Measurements from ENCODE around the gene GPR162.
A peak's percentile ranks its signal among the peaks of the same experiment; 100 is the strongest.

GPR162 gene

GRCh38 chr12:6790496-6791150, 31.0 kb upstream of the GPR162 start:
- no peak for TF ChIP-seq ZNF70 (CRISPR knock-in tag; IDR thresholded peaks at IDR 0.05)
- ATAC-seq: no peak

DNA sequence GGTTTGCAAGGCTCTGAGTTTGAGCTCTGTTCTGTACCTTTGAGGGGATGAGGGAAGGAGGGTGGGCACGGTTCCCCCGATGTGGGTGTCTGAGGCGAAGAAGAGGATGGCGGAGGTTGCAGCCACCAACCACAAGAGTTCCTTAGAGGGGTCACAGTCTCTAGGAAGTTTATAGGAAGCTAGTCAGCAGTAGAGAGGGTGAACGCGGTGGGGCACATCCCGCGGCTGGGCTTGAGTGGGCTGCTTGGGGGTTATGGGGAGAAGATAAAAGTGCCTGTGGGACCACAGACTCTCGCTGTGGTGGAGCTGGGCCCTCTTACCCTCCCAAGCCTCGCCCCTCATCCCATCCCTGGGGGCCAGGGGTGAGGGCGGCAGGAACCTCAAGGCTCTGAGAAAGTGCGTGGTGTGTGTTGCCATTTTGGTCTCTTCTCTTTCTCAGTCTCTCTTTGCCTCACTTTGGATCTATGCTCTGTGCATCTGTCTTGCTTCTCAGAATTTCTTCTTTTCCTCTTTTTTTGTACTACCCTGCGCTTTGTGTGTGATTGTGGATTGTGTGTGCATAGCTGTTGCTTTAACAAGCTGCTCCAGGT, 29.6 kb upstream of the GPR162 start:
- TF ChIP-seq, protein P1, sequence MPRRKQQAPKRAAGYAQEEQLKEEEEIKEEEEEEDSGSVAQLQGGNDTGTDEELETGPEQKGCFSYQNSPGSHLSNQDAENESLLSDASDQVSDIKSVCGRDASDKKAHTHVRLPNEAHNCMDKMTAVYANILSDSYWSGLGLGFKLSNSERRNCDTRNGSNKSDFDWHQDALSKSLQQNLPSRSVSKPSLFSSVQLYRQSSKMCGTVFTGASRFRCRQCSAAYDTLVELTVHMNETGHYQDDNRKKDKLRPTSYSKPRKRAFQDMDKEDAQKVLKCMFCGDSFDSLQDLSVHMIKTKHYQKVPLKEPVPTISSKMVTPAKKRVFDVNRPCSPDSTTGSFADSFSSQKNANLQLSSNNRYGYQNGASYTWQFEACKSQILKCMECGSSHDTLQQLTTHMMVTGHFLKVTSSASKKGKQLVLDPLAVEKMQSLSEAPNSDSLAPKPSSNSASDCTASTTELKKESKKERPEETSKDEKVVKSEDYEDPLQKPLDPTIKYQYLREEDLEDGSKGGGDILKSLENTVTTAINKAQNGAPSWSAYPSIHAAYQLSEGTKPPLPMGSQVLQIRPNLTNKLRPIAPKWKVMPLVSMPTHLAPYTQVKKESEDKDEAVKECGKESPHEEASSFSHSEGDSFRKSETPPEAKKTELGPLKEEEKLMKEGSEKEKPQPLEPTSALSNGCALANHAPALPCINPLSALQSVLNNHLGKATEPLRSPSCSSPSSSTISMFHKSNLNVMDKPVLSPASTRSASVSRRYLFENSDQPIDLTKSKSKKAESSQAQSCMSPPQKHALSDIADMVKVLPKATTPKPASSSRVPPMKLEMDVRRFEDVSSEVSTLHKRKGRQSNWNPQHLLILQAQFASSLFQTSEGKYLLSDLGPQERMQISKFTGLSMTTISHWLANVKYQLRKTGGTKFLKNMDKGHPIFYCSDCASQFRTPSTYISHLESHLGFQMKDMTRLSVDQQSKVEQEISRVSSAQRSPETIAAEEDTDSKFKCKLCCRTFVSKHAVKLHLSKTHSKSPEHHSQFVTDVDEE (CRISPR knock-in tag; IDR thresholded peaks at IDR 0.05): no peak
- no peak for TF ChIP-seq ARNTL (CRISPR knock-in tag; IDR thresholded peaks at IDR 0.05; ENCODE audit: borderline replicate concordance, low read depth)
- TF ChIP-seq, protein P2, sequence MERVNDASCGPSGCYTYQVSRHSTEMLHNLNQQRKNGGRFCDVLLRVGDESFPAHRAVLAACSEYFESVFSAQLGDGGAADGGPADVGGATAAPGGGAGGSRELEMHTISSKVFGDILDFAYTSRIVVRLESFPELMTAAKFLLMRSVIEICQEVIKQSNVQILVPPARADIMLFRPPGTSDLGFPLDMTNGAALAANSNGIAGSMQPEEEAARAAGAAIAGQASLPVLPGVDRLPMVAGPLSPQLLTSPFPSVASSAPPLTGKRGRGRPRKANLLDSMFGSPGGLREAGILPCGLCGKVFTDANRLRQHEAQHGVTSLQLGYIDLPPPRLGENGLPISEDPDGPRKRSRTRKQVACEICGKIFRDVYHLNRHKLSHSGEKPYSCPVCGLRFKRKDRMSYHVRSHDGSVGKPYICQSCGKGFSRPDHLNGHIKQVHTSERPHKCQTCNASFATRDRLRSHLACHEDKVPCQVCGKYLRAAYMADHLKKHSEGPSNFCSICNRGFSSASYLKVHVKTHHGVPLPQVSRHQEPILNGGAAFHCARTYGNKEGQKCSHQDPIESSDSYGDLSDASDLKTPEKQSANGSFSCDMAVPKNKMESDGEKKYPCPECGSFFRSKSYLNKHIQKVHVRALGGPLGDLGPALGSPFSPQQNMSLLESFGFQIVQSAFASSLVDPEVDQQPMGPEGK (CRISPR knock-in tag; IDR thresholded peaks at IDR 0.05; ENCODE audit: borderline replicate concordance): no peak
- no peak for TF ChIP-seq ZC3H10 (CRISPR knock-in tag; IDR thresholded peaks at IDR 0.05)
- TF ChIP-seq TOX (CRISPR knock-in tag; IDR thresholded peaks at IDR 0.05; ENCODE audit: borderline replicate concordance): no peak
- TF ChIP-seq RARB (CRISPR knock-in tag; IDR thresholded peaks at IDR 0.05): no peak
- TF ChIP-seq ESRRG (CRISPR knock-in tag; IDR thresholded peaks at IDR 0.05): no peak
- no peak for TF ChIP-seq SNAI2 (CRISPR knock-in tag; IDR thresholded peaks at IDR 0.05)
- no peak for TF ChIP-seq ZNF70 (CRISPR knock-in tag; IDR thresholded peaks at IDR 0.05)
- no peak for ATAC-seq

- TF ChIP-seq BACH2 (CRISPR knock-in tag; IDR thresholded peaks at IDR 0.05; ENCODE audit: borderline replicate concordance) (no peak), CSDC2 (CRISPR knock-in tag; IDR thresholded peaks at IDR 0.05) (no peak), CREB5 (CRISPR knock-in tag; IDR thresholded peaks at IDR 0.05; ENCODE audit: low read depth) (no peak), ZNF8 (CRISPR knock-in tag; IDR thresholded peaks at IDR 0.05) (no peak), ZNF70 (CRISPR knock-in tag; IDR thresholded peaks at IDR 0.05) (no peak), TOX (CRISPR knock-in tag; IDR thresholded peaks at IDR 0.05; ENCODE audit: borderline replicate concordance) (no peak), PPARA (CRISPR knock-in tag; IDR thresholded peaks at IDR 0.05; ENCODE audit: borderline replicate concordance) (no peak)
- TF ChIP-seq, protein P2 (CRISPR knock-in tag; IDR thresholded peaks at IDR 0.05; ENCODE audit: borderline replicate concordance): no peak
- peak; percentile 56 for ATAC-seq
Observed at GRCh38 chr12:6792522-6793201, 29.0 kb upstream of the GPR162 start.

DNA sequence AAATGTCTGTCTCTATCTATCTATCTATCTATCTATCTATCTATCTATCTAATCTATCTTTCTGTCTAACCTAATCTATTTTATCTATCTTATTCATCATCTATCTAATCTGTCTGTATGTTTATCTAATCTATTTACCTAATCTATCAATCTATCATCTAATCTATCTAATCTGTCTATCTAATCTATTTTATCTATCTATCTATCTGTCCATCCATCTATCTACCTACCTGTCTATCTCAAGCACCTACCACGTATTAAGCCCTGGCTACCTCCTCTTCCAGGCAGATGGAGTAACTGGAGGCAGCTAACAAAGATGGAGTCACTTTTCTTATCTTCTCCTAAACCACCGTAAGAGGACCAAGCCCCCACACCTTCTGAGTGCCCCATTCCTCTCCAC, 26.5 kb upstream of the GPR162 start:
- no peak for ATAC-seq
- TF ChIP-seq ZFP3 (CRISPR knock-in tag; IDR thresholded peaks at IDR 0.05): no peak
- no peak for TF ChIP-seq RARB (CRISPR knock-in tag; IDR thresholded peaks at IDR 0.05)
- TF ChIP-seq ARNTL (CRISPR knock-in tag; IDR thresholded peaks at IDR 0.05; ENCODE audit: borderline replicate concordance, low read depth): no peak
- TF ChIP-seq TCF4 (CRISPR knock-in tag; IDR thresholded peaks at IDR 0.05; ENCODE audit: borderline replicate concordance): no peak
- TF ChIP-seq, protein P2 (CRISPR knock-in tag; IDR thresholded peaks at IDR 0.05; ENCODE audit: borderline replicate concordance): no peak
- TF ChIP-seq ISL1 (CRISPR knock-in tag; IDR thresholded peaks at IDR 0.05): no peak
- no peak for TF ChIP-seq ZNF8 (CRISPR knock-in tag; IDR thresholded peaks at IDR 0.05)
